ENCODE measurements around the gene NTN4.
"Not testable (repeated sequence)": the region's sequence is repeated elsewhere in the genome, so short reads cannot be mapped to it uniquely, and the experiment has no call there.

The NTN4 gene

GRCh38 chr12:95705143-95705542, 85.4 kb downstream of the NTN4 start:
- no peak for DNase-seq

GRCh38 chr12:95703986-95704385, 86.6 kb downstream of the NTN4 start:
- no peak for DNase-seq

GRCh38 chr12:95701722-95702418, 88.7 kb downstream of the NTN4 start:
- DNase-seq = no peak

DNA sequence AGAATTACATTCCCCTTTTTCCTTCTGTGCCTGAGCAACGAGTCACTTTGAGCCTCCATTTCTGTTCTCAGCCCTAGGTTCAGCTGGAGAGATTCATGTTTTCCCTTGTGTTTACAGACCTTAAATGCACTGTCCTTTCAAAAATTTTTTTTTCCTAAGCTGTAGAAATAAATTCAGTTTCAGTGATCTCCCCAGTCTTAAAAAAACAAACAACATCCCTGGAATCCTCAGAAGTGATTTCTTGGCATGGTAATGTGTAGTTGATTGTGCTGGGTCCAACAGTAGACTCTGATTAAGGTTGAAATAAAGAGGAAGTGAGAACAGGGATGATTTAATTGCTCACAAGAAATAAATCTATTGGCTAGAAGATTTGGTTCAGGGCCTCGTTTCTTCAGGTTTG, 89.3 kb downstream of the NTN4 start:
- no peak for DNase-seq

DNA sequence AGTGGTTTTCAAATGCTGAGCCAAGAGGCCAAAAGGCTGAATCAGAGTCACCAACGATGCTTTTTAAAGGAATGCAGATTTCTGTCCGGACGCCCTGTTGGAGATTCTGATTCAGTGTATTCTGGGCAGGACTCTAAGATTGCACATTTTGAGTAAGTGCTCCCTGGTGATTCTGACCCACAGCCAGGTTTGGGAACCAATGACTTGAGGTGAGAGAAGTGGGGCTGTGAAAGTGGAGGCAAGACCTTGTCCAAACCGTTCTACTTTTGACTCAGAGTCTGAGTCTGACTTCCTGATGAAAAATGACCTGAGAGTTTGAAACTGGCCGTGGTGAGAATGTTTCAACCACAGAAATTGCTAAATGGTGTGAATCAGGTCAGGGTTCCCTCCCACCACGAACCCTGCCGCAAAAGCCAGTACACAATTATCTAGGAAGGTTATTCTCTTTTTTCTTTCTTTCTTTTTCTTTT, 90.2 kb downstream of the NTN4 start:
- no peak for DNase-seq

GRCh38 chr12:95699579-95699978, 91.0 kb downstream of the NTN4 start:
- DNase-seq = no peak

DNA sequence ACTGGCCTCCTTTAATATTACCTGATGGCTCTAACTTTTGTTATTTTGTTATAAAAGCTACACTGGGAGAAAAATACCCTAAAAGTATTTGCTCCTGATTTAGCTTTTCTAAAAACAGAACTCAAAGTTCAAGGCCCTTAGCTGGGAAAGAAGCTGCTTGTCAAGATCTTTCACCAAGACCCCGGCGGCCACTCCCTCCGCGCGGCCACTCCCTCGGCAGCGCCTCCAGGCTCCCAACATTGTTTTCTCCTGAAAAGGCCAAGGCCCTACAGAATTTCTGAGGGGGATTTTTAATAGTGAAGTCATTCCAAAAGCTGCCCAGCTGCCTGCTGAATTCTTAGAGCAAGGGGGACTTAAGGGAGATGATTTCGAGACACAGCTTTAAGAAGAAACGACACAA, 96.4 kb downstream of the NTN4 start:
- DNase-seq = no peak

GRCh38 chr12:95693689-95694088, 96.9 kb downstream of the NTN4 start:
- DNase-seq = no peak

DNA sequence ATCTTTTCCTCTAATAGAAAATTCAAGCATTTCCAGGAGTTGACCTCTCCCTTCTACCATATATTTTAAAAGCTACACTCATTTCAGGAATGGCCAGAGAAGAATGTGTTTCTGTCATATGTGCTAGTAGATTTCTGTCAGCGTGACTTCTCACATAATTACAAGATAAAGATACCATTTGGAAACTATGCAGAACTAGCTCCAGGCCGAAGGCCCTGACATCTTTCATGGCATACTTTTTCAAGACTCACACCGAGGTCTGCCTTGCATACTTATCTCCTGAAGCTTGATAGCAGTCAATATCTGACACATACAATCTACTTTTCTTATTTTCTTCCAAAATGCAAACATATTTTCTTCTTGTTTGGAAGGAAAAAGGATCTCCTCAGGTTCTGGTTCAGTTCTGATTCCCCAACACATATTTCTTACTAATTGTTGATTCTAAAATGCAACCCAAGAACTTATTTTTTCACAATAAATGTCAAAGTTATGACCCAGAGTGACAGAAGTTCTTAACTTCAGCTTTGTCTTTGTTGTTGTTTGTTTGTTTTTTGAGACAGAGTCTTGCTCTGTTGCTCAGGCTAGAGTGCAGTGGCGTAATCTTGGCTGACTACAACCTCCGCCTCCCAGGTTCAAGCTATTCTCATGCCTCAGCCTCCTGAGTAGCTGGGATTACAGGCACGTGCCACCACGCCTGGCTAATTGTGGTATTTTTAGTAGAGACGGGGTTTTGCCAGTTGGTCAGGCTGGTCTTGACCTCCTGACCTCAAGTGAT, 99.5 kb downstream of the NTN4 start:
- DNase-seq = no peak

GRCh38 chr12:95687937-95688336, 102.6 kb downstream of the NTN4 start:
- no peak for DNase-seq

DNA sequence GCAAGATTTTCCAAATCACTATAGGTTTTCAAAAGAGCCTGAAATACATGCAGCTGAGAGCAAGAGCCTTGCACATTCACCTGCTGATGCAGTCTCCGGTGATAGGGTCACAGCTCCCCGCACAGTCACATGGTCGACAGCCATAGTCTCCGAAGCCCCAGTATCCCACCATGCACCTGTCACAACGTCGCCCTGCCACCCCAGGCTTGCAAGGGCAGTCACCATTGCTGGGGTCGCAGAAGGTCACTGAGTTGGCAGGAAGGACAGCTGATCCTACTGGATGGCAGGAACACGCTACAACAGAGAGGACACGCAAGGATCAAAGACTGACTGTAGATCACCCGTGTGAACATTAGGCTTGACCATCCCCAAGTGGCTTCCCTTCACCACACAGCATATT, 107.1 kb downstream of the NTN4 start:
- DNase-seq = no peak

DNA sequence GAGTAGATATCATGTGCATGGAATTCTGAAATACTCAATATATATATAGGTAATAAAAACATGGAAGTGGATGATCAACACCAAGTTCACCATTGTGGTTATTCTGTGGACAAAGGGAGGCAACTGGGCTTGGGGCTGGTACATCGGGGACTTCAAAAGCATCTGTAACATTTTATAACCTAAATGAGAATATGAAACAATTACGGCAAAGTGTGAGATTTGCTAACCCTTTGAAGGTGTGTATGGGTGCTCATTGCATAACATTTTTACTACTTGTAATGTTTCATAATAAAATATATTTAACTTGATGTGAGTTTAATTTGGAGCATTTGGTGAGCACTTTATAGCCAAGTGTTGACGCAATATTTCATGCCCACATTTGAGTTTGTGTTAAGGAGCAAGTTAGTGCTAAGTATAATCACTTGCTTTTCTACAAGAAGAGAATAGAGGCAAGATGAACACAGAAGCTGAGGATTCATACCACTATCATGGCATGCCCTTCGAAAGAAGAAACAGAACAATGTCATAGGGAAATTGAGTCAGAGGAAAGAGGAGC, 109.3 kb downstream of the NTN4 start:
- no peak for DNase-seq

DNA sequence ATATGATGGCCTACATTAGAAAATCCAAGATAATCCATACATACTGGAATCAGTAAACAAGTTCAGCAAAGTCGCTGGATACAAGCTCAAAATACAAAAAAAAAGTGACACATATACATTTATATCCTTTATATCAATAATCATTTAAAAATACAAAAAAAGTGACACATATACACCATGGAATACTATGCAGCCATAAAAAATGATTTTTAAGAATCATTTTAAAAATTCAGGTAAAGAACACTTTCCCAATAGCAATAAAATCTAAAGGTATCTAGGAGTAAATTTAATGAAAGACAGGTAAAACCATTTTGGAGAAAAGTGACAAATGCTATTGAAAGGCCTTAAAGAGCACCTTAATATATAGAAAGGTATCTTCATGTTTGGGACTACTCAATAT, 111.9 kb downstream of the NTN4 start:
- DNase-seq = no peak

DNA sequence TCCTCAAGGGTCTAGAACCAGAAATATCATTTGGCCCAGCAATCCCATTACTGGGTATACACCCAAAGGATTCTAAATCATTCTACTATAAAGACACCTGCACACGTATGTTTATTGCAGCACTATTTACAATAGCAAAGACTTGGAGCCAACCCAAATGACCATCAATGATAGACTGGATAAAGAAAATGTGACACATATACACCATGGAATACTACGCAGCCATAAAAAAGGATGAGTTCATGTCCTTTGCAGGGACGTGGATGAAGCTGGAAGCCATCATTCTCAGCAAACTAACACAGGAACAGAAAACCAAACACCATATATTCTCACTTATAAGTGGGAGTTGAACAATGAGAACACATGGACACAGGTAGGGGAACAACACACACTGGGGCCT, 112.8 kb downstream of the NTN4 start:
- DNase-seq = not testable (repeated sequence)

- no peak for DNase-seq
These were observed 115.9 kb downstream of the NTN4 start for GRCh38 chr12:95674631-95675030.

DNA sequence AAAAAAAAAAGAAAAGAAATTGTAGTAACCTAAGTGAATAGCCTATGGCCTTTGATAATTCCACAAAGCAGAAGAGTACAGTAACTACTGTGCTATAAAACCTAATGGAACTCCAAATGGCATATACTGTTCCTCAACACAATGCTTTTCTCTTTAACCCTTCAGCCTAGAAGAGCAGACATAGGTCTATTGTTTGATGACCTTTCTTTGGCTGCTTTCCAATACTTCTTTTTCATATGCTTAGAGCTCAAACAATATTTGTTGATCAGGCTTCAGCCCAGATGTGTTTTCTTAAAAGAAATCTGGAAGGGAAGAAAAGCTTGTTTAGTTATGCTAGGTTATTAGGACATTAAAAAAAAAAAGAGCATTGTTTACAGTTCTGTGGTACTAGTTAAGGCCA, 116.4 kb downstream of the NTN4 start:
- no peak for DNase-seq

DNA sequence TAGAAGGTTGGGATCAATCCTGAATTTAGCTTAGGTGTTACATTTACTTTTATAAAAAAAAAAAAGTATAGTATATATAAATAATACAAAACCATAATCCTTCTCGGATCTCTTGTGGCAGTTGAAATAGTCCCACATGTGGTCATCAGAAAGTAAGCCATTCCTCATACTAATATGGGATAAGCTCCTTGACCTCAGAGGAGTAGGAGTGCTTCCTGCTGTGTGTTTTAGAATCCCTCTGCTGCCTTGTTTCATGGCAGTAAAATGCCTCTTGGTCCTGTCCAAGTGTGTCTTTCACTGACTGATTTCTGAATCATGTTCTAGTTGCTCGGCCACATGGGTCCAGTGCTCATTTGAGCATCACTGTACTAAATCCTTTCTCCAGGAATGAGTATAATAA, 117.0 kb downstream of the NTN4 start:
- no peak for DNase-seq

GRCh38 chr12:95672166-95672565, 118.4 kb downstream of the NTN4 start:
- no peak for DNase-seq

GRCh38 chr12:95671265-95671664, 119.3 kb downstream of the NTN4 start:
- no peak for DNase-seq

GRCh38 chr12:95663525-95663924, 127.0 kb downstream of the NTN4 start:
- DNase-seq = no peak

- no peak for DNase-seq
These were observed 129.2 kb downstream of the NTN4 start for GRCh38 chr12:95661360-95661759.

GRCh38 chr12:95658386-95658785, 132.2 kb downstream of the NTN4 start:
- DNase-seq = no peak

DNA sequence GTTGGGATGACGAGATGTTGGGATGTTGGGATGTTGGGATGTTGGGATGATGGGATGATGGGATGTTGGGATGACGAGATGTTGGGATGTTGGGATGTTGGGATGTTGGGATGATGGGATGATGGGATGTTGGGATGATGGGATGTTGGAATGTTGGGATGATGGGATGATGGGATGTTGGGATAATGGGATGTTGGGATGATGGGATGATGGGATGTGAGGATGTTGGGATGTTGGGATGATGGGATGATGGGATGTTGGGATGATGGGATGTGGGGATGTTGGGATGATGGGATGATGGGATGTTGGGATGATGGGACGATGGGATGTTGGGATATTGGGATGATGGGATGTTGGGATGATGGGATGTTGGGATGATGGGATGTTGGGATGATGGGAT, 135.9 kb downstream of the NTN4 start:
- not testable (repeated sequence) for DNase-seq
